GM23248 (cell line): ENCODE data around the gene VASP. TPM values are rescaled to one million over a fixed set of nuclear protein-coding genes. Genes with fewer than 3 reads are reported as not detected.
A peak's percentile ranks its signal among the peaks of the same experiment; 100 is the strongest.

Source experiments
- DNase-seq: peaks from one replicate; pipeline ENCODE4 v3.0.0-alpha.2; 2015
- H2AFZ ChIP-seq: fragments of 200-600 bp; sonication (generic); 2 replicates; pipeline ENCODE4 v1.6.1; 2016; ENCODE audit warnings: antibody characterized with exemption
- H3F3A ChIP-seq: fragments of 200-600 bp; sonication (generic); 2 replicates; pipeline ENCODE4 v1.6.1; 2016; ENCODE audit warnings: mild to moderate bottlenecking, antibody characterized with exemption, mixed run types; ENCODE audit not compliant: insufficient read depth
- H3K27ac ChIP-seq: fragments of 200-600 bp; sonication (generic); 2 replicates; pipeline ENCODE4 v1.5.1; 2016; ENCODE audit warnings: mild to moderate bottlenecking
- H3K27me3 ChIP-seq: fragments of 200-600 bp; sonication (generic); replicated peaks from 2 replicates; pipeline ENCODE4 v1.6.1; 2016; ENCODE audit warnings: mild to moderate bottlenecking; ENCODE audit not compliant: insufficient read depth
- H3K36me3 ChIP-seq: fragments of 200-600 bp; sonication (generic); 2 replicates; pipeline ENCODE4 v1.6.1; 2016; ENCODE audit warnings: low read depth, mild to moderate bottlenecking
- H3K4me1 ChIP-seq: fragments of 200-600 bp; sonication (generic); 2 replicates; pipeline ENCODE4 v1.6.1; 2016; ENCODE audit warnings: mild to moderate bottlenecking; ENCODE audit not compliant: insufficient read depth
- H3K4me2 ChIP-seq: fragments of 200-600 bp; sonication (generic); one replicate; pipeline ENCODE4 v1.6.1; 2016; ENCODE audit warnings: mild to moderate bottlenecking; ENCODE audit not compliant: unreplicated experiment
- H3K4me3 ChIP-seq: fragments of 200-600 bp; sonication (generic); 2 replicates; pipeline ENCODE4 v1.5.1; 2016; ENCODE audit warnings: mild to moderate bottlenecking
- H3K79me2 ChIP-seq: fragments of 200-600 bp; sonication (generic); 2 replicates; pipeline ENCODE4 v1.6.1; 2016; ENCODE audit warnings: mild to moderate bottlenecking; ENCODE audit not compliant: insufficient read depth
- H3K9ac ChIP-seq: fragments of 200-600 bp; sonication (generic); 2 replicates; pipeline ENCODE4 v1.6.1; 2016; ENCODE audit warnings: mild to moderate bottlenecking
- H3K9me2 ChIP-seq: fragments of 200-600 bp; sonication (generic); 2 replicates; pipeline ENCODE4 v1.6.1; 2016; ENCODE audit warnings: mixed run types, mild to moderate bottlenecking, moderate library complexity; ENCODE audit not compliant: insufficient read depth
- H3K9me3 ChIP-seq: fragments of 200-600 bp; sonication (generic); one replicate; pipeline ENCODE4 v1.6.1; 2017; ENCODE audit warnings: low read depth
- H4K20me1 ChIP-seq: fragments of 200-600 bp; sonication (generic); 2 replicates; pipeline ENCODE4 v1.6.0; 2016; ENCODE audit not compliant: insufficient read depth
- EZH2 ChIP-seq: fragments of 200-600 bp; sonication (generic); IDR thresholded peaks from 2 replicates; pipeline ENCODE4 v1.6.1; 2018; ENCODE audit warnings: antibody characterized with exemption, mild to moderate bottlenecking; ENCODE audit not compliant: insufficient read depth, poor library complexity, severe bottlenecking
- EZH2phosphoT487 ChIP-seq: fragments of 200-600 bp; sonication (generic); IDR thresholded peaks from 2 replicates; pipeline ENCODE4 v1.6.1; 2018; ENCODE audit warnings: antibody characterized with exemption, moderate library complexity, mild to moderate bottlenecking, low read depth; ENCODE audit not compliant: insufficient read depth
- WGBS, 2 experiments: methylation state at CpG; one replicate each; pipeline ENCODE4 v1.1.6; 2015 to 2017; ENCODE audit warnings: low lambda C conversion rate in 2 of 2, low coverage in 1 of 2; ENCODE audit errors: missing lambda C conversion rate in 2 of 2; 5-methylcytosine and 5-hydroxymethylcytosine counted together
- in situ Hi-C: fragments of 300-500 bp; cut with MboI; formaldehyde crosslinking; loops from 2 replicates; pipeline ENCODE4 v1.15.0; 2020
- polyA plus RNA-seq: library from polyadenylated mRNA; unstranded; fragments of >200 nt; fragmentation: Nextera tagmentation; extraction: Ambion mirVana; gene quantifications from 2 replicates; pipeline ENCODE4 v1.2.1, GENCODE V29; 2016
- total RNA-seq: library from RNA; depleted of rRNA; stranded (reverse); fragments of >200 nt; shearing (Covaris generic); gene quantifications from 2 replicates; pipeline ENCODE4 v1.2.3, GENCODE V29; 2014

Gene VASP
- total and polyA plus RNA-seq, 2 experiments from 2014 or later: 31.9 to 135 TPM

- 97 to 99% methylated on average over 9 to 10 of the region's 10 CpGs for WGBS, 2 experiments
- Histone ChIP-seq H2AFZ (no peak overlapping the region), H3K36me3 (no peaks in the 10 kb centered on the region), H3K4me2 (no peak overlapping the region), H3K27me3 (no peaks in the 10 kb centered on the region), H3K9ac (no peak overlapping the region), H3F3A (0 out of 2 replicates have a peak, but pooled peaks cover 3% of the 10 kb centered on the region), H3K27ac (no peak overlapping the region), H4K20me1 (no peaks in the 10 kb centered on the region), H3K4me1 (peaks cover 14% of the 10 kb centered on the region), H3K4me3 (no peak overlapping the region), H3K9me3 (no peaks in the 10 kb centered on the region), H3K79me2 (no peaks in the 10 kb centered on the region), H3K9me2 (no peaks in the 10 kb centered on the region)
- in situ Hi-C loops: no loop called here
- TF ChIP-seq EZH2: no peak
- no peak for TF ChIP-seq EZH2phosphoT487
- DNase-seq: no peak
Measured at GRCh38 chr19:45547211-45547770, 40.0 kb downstream of the VASP start.

GRCh38 chr19:45547965-45548609 lies 40.8 kb downstream of the VASP start:
- no peak overlapping the region for H2AFZ ChIP-seq
- no peak overlapping the region for H3K9ac ChIP-seq
- H3F3A ChIP-seq: 0 out of 2 replicates have a peak, but pooled peaks cover 3% of the 10 kb centered on the region
- TF ChIP-seq EZH2 (no peak), EZH2phosphoT487 (no peak)
- in situ Hi-C loops: no loop called here
- DNase-seq: peak; percentile 86
- H3K79me2 ChIP-seq: no peaks in the 10 kb centered on the region
- H3K9me2 ChIP-seq: no peaks in the 10 kb centered on the region
- H3K27me3 ChIP-seq: no peaks in the 10 kb centered on the region
- WGBS, 2 experiments: 68 to 72% methylated on average over 9 of the region's 9 CpGs
- no peaks in the 10 kb centered on the region for H3K36me3 ChIP-seq
- no peak overlapping the region for H3K27ac ChIP-seq
- H3K4me1 ChIP-seq: peaks cover 14% of the 10 kb centered on the region
- H3K4me3 ChIP-seq: no peak overlapping the region
- no peaks in the 10 kb centered on the region for H4K20me1 ChIP-seq
- no peaks in the 10 kb centered on the region for H3K9me3 ChIP-seq
- H3K4me2 ChIP-seq: no peak overlapping the region

GRCh38 chr19:45553464-45553863 lies 46.2 kb downstream of the VASP start:
- 89 to 91% methylated on average over 30 to 33 of the region's 34 CpGs for WGBS, 2 experiments
- DNase-seq: no peak
- no peak overlapping the region for H3K4me2 ChIP-seq

GRCh38 chr19:45554481-45554880 lies 47.2 kb downstream of the VASP start:
- peak; percentile 19 for DNase-seq
- in situ Hi-C loops: no loop called here
- H3K9ac ChIP-seq: no peak overlapping the region
- no peaks in the 10 kb centered on the region for H3F3A ChIP-seq
- no peaks in the 10 kb centered on the region for H3K9me3 ChIP-seq
- no peak overlapping the region for H3K27ac ChIP-seq
- H3K4me1 ChIP-seq: no peaks in the 10 kb centered on the region
- H3K4me2 ChIP-seq: no peak overlapping the region
- H3K4me3 ChIP-seq: no peak overlapping the region
- no peak overlapping the region for H2AFZ ChIP-seq
- H4K20me1 ChIP-seq: no peaks in the 10 kb centered on the region
- TF ChIP-seq EZH2 (no peak), EZH2phosphoT487 (no peak)
- H3K36me3 ChIP-seq: no peaks in the 10 kb centered on the region
- H3K9me2 ChIP-seq: no peaks in the 10 kb centered on the region
- no peaks in the 10 kb centered on the region; the same call in 1 of the 2 replicates for H3K79me2 ChIP-seq
- H3K27me3 ChIP-seq: no peaks in the 10 kb centered on the region
- 33 to 67% methylated on average over 1 of the region's 1 CpG for WGBS, 2 experiments

More at GRCh38 chr19:45553464-45553863, 46.2 kb downstream of the VASP start:
- no peak overlapping the region for H3K4me3 ChIP-seq
- no peaks in the 10 kb centered on the region for H3K36me3 ChIP-seq
- H3K27me3 ChIP-seq: no peaks in the 10 kb centered on the region
- H3K9ac ChIP-seq: no peak overlapping the region
- in situ Hi-C loops: no loop called here
- no peak overlapping the region for H3K27ac ChIP-seq
- H3K4me1 ChIP-seq: 0 out of 2 replicates have a peak, but pooled peaks cover under 1% of the 10 kb centered on the region
- H4K20me1 ChIP-seq: no peaks in the 10 kb centered on the region
- H3F3A ChIP-seq: no peaks in the 10 kb centered on the region
- TF ChIP-seq EZH2 (no peak), EZH2phosphoT487 (no peak)
- H2AFZ ChIP-seq: no peak overlapping the region
- no peaks in the 10 kb centered on the region for H3K9me2 ChIP-seq
- H3K79me2 ChIP-seq: no peaks in the 10 kb centered on the region; the same call in 1 of the 2 replicates
- H3K9me3 ChIP-seq: no peaks in the 10 kb centered on the region
